ENCODE data around the gene INCA1. TPM values are rescaled to one million over a fixed set of nuclear protein-coding genes. Genes with fewer than 3 reads are reported as not detected.

The INCA1 gene
- total and polyA plus RNA-seq, 2 of the 8 experiments (the other 6 are each of a cell fraction or from before 2014, with no cell fraction given) = 0.89 to 1.4 TPM

DNA sequence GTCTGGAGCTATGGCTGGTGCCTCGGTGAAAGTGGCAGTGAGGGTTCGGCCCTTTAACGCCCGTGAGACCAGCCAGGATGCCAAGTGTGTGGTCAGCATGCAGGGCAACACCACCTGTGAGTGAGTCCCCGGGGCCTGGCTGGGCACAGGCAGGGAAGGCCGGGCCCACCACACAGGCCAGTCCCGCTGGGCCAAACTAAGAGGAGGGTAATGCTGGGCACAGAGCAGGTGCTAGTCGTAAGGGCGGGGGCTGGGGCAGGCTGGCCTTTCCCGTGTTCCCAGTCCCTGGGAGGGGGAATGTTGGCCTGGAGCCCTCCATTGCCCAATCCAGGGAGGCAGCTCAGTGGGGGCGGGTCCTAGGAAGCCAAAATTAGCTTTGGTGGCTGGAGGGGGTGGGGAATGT lies 2.9 kb upstream of the INCA1 start (continued):
- TF ChIP-seq, protein P1, sequence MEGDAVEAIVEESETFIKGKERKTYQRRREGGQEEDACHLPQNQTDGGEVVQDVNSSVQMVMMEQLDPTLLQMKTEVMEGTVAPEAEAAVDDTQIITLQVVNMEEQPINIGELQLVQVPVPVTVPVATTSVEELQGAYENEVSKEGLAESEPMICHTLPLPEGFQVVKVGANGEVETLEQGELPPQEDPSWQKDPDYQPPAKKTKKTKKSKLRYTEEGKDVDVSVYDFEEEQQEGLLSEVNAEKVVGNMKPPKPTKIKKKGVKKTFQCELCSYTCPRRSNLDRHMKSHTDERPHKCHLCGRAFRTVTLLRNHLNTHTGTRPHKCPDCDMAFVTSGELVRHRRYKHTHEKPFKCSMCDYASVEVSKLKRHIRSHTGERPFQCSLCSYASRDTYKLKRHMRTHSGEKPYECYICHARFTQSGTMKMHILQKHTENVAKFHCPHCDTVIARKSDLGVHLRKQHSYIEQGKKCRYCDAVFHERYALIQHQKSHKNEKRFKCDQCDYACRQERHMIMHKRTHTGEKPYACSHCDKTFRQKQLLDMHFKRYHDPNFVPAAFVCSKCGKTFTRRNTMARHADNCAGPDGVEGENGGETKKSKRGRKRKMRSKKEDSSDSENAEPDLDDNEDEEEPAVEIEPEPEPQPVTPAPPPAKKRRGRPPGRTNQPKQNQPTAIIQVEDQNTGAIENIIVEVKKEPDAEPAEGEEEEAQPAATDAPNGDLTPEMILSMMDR (IDR thresholded peaks at IDR 0.05; ENCODE audit: control extremely low read depth in 1 of 3, insufficient read depth in 1 of 3, low read depth in 1 of 3, low read length in 3 of 3) = no peak
- TF ChIP-seq, protein P2, sequence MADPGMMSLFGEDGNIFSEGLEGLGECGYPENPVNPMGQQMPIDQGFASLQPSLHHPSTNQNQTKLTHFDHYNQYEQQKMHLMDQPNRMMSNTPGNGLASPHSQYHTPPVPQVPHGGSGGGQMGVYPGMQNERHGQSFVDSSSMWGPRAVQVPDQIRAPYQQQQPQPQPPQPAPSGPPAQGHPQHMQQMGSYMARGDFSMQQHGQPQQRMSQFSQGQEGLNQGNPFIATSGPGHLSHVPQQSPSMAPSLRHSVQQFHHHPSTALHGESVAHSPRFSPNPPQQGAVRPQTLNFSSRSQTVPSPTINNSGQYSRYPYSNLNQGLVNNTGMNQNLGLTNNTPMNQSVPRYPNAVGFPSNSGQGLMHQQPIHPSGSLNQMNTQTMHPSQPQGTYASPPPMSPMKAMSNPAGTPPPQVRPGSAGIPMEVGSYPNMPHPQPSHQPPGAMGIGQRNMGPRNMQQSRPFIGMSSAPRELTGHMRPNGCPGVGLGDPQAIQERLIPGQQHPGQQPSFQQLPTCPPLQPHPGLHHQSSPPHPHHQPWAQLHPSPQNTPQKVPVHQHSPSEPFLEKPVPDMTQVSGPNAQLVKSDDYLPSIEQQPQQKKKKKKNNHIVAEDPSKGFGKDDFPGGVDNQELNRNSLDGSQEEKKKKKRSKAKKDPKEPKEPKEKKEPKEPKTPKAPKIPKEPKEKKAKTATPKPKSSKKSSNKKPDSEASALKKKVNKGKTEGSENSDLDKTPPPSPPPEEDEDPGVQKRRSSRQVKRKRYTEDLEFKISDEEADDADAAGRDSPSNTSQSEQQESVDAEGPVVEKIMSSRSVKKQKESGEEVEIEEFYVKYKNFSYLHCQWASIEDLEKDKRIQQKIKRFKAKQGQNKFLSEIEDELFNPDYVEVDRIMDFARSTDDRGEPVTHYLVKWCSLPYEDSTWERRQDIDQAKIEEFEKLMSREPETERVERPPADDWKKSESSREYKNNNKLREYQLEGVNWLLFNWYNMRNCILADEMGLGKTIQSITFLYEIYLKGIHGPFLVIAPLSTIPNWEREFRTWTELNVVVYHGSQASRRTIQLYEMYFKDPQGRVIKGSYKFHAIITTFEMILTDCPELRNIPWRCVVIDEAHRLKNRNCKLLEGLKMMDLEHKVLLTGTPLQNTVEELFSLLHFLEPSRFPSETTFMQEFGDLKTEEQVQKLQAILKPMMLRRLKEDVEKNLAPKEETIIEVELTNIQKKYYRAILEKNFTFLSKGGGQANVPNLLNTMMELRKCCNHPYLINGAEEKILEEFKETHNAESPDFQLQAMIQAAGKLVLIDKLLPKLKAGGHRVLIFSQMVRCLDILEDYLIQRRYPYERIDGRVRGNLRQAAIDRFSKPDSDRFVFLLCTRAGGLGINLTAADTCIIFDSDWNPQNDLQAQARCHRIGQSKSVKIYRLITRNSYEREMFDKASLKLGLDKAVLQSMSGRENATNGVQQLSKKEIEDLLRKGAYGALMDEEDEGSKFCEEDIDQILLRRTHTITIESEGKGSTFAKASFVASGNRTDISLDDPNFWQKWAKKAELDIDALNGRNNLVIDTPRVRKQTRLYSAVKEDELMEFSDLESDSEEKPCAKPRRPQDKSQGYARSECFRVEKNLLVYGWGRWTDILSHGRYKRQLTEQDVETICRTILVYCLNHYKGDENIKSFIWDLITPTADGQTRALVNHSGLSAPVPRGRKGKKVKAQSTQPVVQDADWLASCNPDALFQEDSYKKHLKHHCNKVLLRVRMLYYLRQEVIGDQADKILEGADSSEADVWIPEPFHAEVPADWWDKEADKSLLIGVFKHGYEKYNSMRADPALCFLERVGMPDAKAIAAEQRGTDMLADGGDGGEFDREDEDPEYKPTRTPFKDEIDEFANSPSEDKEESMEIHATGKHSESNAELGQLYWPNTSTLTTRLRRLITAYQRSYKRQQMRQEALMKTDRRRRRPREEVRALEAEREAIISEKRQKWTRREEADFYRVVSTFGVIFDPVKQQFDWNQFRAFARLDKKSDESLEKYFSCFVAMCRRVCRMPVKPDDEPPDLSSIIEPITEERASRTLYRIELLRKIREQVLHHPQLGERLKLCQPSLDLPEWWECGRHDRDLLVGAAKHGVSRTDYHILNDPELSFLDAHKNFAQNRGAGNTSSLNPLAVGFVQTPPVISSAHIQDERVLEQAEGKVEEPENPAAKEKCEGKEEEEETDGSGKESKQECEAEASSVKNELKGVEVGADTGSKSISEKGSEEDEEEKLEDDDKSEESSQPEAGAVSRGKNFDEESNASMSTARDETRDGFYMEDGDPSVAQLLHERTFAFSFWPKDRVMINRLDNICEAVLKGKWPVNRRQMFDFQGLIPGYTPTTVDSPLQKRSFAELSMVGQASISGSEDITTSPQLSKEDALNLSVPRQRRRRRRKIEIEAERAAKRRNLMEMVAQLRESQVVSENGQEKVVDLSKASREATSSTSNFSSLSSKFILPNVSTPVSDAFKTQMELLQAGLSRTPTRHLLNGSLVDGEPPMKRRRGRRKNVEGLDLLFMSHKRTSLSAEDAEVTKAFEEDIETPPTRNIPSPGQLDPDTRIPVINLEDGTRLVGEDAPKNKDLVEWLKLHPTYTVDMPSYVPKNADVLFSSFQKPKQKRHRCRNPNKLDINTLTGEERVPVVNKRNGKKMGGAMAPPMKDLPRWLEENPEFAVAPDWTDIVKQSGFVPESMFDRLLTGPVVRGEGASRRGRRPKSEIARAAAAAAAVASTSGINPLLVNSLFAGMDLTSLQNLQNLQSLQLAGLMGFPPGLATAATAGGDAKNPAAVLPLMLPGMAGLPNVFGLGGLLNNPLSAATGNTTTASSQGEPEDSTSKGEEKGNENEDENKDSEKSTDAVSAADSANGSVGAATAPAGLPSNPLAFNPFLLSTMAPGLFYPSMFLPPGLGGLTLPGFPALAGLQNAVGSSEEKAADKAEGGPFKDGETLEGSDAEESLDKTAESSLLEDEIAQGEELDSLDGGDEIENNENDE (IDR thresholded peaks at IDR 0.05; ENCODE audit: insufficient replicate concordance, low read length) = no peak
- TF ChIP-seq GTF2F1 (IDR thresholded peaks at IDR 0.05; ENCODE audit: borderline replicate concordance, low read depth, low read length) (no peak), CEBPB (IDR thresholded peaks at IDR 0.05; ENCODE audit: low read depth, low read length) (no peak), KDM4A (IDR thresholded peaks at IDR 0.05; ENCODE audit: low read depth, low read length, severe bottlenecking) (no peak), SP4 (IDR thresholded peaks at IDR 0.05; ENCODE audit: low read length) (no peak), SUZ12 (IDR thresholded peaks at IDR 0.05; ENCODE audit: low read length) (no peak), SIN3A (conservative IDR thresholded peaks at IDR 0.05 in 1 of 2, IDR thresholded peaks at IDR 0.05 in 1 of 2; ENCODE audit: low read depth in 1 of 2, low read length in 2 of 2) (no peak), EZH2 (IDR thresholded peaks at IDR 0.05; ENCODE audit: low read depth, low read length, severe bottlenecking) (no peak)

Data from H1 (cell line).